Measurements from ENCODE around the gene AOPEP. TPM values are rescaled to one million over a fixed set of nuclear protein-coding genes. Genes with fewer than 3 reads are reported as not detected.

The AOPEP gene
- total RNA-seq, 2 experiments from 2014 or later = 13.5 to 17.0 TPM

- CTCF ChIA-PET = interaction anchor here (1.0 to 2.5 kb wide), 6 partner anchors 9 to 212 kb away, joined by 3 to 12 read pairs (median 4); no protein-coding TSS in a partner anchor
- Mint-ChIP-seq H3K4me1 (peaks cover 47% of the 10 kb centered on the region), H3K27me3 (no peaks in the 10 kb centered on the region), H3K27ac (no peak overlapping the region), H3K36me3 (ENCODE audit: low read depth) (peaks cover 11% of the 10 kb centered on the region), H3K9me3 (peaks cover 6% of the 10 kb centered on the region), H3K4me3 (no peak overlapping the region)
- POLR2A ChIA-PET = interaction anchor here (1.2 to 1.9 kb wide), 3 partner anchors 10 to 20 kb away, joined by 4 to 9 read pairs (median 4); no protein-coding TSS in a partner anchor
- no peak for DNase-seq
Measured at GRCh38 chr9:94881023-94881422, 154.5 kb downstream of the AOPEP start.

DNA sequence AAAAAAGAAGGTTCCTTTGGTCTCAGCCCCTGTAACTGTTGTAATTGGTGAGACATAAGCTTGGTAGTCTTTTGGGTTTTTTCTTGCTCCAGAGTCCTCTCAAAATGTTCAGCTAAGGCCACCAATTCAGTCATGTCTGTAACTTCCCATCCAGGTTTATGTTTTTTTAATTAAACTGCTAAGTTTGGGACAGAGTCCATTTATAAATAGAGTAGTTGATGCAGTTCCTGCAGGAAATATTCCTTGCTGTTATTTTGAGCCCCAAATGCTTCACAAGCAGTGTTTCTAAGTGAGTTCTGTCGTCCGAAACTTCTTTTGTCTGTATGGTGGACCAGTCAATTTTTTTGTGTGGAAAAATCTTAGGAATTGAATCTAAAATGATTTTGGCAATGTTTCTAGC, 155.0 kb downstream of the AOPEP start:
- Mint-ChIP-seq H3K4me1 (peaks cover 46% of the 10 kb centered on the region), H3K9me3 (peaks cover 6% of the 10 kb centered on the region), H3K27ac (no peak overlapping the region), H3K4me3 (no peak overlapping the region), H3K36me3 (ENCODE audit: low read depth) (peaks cover 10% of the 10 kb centered on the region), H3K27me3 (no peaks in the 10 kb centered on the region)
- POLR2A ChIA-PET = interaction anchor here (1.2 to 1.9 kb wide), 3 partner anchors 10 to 20 kb away, joined by 4 to 9 read pairs (median 4); no protein-coding TSS in a partner anchor
- CTCF ChIA-PET = interaction anchor here (1.0 kb wide), 3 partner anchors 10 to 212 kb away, joined by 3 to 4 read pairs (median 3); no protein-coding TSS in a partner anchor
- DNase-seq = no peak

DNA sequence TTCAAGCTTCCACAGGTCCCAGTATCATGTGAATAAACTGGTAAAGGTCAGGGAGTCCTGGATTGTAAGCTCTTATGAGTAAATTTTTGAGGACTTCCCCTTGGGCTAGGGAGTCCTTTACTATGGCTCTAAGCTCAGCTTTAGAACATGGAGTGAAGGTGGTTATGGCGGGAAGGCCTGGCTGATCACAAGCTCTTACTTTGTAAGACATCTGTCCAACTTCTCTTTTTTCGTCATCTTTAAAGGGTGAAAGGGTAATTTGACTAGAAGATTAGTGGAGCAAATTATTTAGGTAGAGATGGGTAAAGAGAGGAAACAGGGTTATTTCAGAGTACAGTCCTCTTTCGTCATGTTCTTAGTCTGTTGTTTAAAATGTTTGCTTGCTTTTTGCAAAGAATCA, 155.4 kb downstream of the AOPEP start:
- Mint-ChIP-seq H3K27ac (no peak overlapping the region), H3K4me1 (peaks cover 43% of the 10 kb centered on the region), H3K4me3 (no peak overlapping the region), H3K36me3 (ENCODE audit: low read depth) (peaks cover 10% of the 10 kb centered on the region), H3K9me3 (peaks cover 6% of the 10 kb centered on the region), H3K27me3 (no peaks in the 10 kb centered on the region)
- ChIA-PET POLR2A (interaction anchor here (1.2 to 1.9 kb wide), 3 partner anchors 11 to 20 kb away, joined by 4 to 9 read pairs (median 4); no protein-coding TSS in a partner anchor), CTCF (interaction anchor here (1.0 kb wide), 2 partner anchors 201 to 213 kb away, joined by 3 read pairs; no protein-coding TSS in a partner anchor)
- no peak for DNase-seq

DNA sequence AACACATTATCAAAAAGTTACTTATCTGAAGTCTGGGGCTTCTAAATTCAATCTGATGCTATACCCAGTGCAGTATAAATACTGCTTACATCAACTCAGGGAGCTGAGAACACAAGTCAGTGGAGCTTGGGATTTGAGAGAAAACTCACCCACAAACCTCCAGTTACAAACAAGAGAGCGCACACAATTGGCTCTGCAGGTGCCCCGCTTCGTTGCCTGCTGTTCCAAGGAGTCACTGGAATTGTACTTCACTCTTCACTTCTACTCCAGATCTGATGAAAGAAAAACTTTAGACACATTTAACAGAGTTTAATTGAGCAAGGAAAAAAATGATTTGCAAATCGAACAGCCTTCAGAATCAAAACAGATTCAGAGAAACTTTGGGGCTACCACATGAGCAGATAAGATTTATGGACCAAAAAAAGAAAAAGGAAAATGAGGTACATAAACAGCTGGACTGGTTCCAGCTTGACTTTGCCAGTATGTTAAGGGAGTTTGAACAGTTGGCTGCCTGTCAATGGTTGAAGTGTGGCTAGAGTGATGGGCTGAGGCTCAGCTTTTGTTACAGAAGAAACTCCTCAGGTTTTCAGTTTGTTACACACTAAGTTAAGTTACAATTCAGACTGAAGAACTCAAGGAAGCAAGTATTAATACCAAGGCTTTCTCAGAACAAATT, 156.6 kb downstream of the AOPEP start:
- Mint-ChIP-seq H3K9me3 (peaks cover 5% of the 10 kb centered on the region), H3K27me3 (no peaks in the 10 kb centered on the region), H3K4me3 (no peak overlapping the region), H3K27ac (no peak overlapping the region), H3K4me1 (peaks cover 37% of the 10 kb centered on the region), H3K36me3 (ENCODE audit: low read depth) (peaks cover 4% of the 10 kb centered on the region)
- CTCF ChIA-PET = interaction anchor here (2.1 kb wide), 1 partner anchor 100 kb away, joined by 5 read pairs; no protein-coding TSS in a partner anchor
- POLR2A ChIA-PET = no interaction called here
- no peak for DNase-seq

GRCh38 chr9:94885854-94886447, 159.5 kb downstream of the AOPEP start:
- H3K27me3 Mint-ChIP-seq = no peaks in the 10 kb centered on the region
- CTCF ChIA-PET = interaction anchor here (1.0 kb wide), 1 partner anchor 105 kb away, joined by 3 read pairs; no protein-coding TSS in a partner anchor
- H3K4me3 Mint-ChIP-seq = no peak overlapping the region
- H3K36me3 Mint-ChIP-seq (ENCODE audit: low read depth) = peaks cover 10% of the 10 kb centered on the region
- peaks cover 7% of the 10 kb centered on the region for H3K9me3 Mint-ChIP-seq
- DNase-seq = no peak
- no peak overlapping the region for H3K27ac Mint-ChIP-seq
- peaks cover 11% of the 10 kb centered on the region for H3K4me1 Mint-ChIP-seq
- POLR2A ChIA-PET = no interaction called here

DNA sequence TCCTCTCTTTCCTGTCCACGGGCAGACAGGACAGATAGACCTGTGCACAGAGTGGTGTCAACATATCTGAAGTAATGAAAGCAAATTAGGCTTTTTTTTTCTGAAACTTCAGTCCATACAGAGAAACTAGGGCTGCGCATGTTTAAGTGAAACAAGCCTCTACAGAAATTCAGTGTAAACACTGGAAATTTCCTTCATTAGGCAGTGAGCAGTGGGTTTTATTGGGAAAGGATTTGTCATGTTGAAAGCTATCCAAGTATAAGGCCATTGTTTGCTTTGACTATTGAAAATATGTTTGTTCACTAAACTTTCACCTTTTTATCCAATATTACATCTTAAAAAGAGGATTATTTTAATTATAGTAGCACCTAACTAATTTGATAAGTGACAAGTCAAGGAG, 161.2 kb downstream of the AOPEP start:
- no peak for DNase-seq
- no peak overlapping the region for H3K4me3 Mint-ChIP-seq
- peaks cover 3% of the 10 kb centered on the region for H3K4me1 Mint-ChIP-seq
- peaks cover 25% of the 10 kb centered on the region for H3K36me3 Mint-ChIP-seq (ENCODE audit: low read depth)
- ChIA-PET CTCF (no interaction called here), POLR2A (interaction anchor here (1.3 kb wide), 1 partner anchor 12 kb away, joined by 4 read pairs; no protein-coding TSS in a partner anchor)
- H3K27me3 Mint-ChIP-seq = no peaks in the 10 kb centered on the region
- no peak overlapping the region for H3K27ac Mint-ChIP-seq
- peaks cover 18% of the 10 kb centered on the region for H3K9me3 Mint-ChIP-seq

GRCh38 chr9:94888775-94889174, 162.3 kb downstream of the AOPEP start:
- ChIA-PET POLR2A (no interaction called here), CTCF (interaction anchor here (0.7 kb wide), 1 partner anchor 9 kb away, joined by 3 read pairs; no protein-coding TSS in a partner anchor)
- H3K27me3 Mint-ChIP-seq = no peaks in the 10 kb centered on the region
- H3K4me3 Mint-ChIP-seq = no peak overlapping the region
- DNase-seq = no peak
- peaks cover 22% of the 10 kb centered on the region for H3K9me3 Mint-ChIP-seq
- peaks cover 5% of the 10 kb centered on the region for H3K4me1 Mint-ChIP-seq
- no peak overlapping the region for H3K27ac Mint-ChIP-seq
- H3K36me3 Mint-ChIP-seq (ENCODE audit: low read depth) = peaks cover 29% of the 10 kb centered on the region

DNA sequence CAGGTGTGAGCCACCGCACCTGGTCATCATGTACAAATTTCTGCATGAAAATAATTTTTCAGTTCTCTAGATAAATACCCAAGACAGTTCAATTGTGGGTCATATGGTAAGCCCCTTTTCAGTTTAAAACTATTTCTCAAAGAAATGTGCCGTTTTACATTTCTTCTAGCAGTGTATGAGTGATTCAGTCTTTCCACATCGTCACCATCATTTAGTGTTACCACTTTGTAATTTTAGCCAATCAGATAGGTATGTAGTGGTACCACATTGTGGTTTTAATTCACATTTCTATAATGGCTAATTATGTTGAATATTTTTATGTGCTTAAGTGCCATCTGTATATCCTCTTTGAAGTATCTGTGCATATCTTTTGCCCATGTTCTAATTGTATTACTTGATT, 163.1 kb downstream of the AOPEP start:
- CTCF ChIA-PET = interaction anchor here (0.7 kb wide), 1 partner anchor 10 kb away, joined by 3 read pairs; no protein-coding TSS in a partner anchor
- Mint-ChIP-seq H3K9me3 (peaks cover 22% of the 10 kb centered on the region), H3K36me3 (ENCODE audit: low read depth) (peaks cover 29% of the 10 kb centered on the region), H3K27ac (no peak overlapping the region), H3K4me3 (no peak overlapping the region), H3K4me1 (peaks cover 12% of the 10 kb centered on the region), H3K27me3 (no peaks in the 10 kb centered on the region)
- POLR2A ChIA-PET = no interaction called here
- DNase-seq = no peak

DNA sequence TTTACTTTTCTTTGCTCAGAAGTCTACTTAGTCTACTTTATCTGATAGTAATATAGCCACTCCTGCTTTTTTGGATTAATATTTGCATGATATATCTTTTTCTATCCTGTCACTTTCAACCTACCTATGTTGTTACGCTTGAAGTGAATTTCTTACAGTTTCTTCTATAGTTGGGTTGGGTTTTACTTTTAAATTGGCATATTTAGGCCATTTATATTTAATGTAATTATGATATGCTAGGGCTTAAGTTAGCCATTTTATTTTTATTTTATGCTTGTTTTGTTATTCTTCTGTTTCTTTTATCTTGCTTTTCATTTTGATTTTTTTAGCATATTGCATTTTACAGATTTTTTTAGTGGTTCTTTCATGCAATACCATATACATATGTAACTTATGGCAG, 164.7 kb downstream of the AOPEP start:
- H3K27ac Mint-ChIP-seq = no peak overlapping the region

DNA sequence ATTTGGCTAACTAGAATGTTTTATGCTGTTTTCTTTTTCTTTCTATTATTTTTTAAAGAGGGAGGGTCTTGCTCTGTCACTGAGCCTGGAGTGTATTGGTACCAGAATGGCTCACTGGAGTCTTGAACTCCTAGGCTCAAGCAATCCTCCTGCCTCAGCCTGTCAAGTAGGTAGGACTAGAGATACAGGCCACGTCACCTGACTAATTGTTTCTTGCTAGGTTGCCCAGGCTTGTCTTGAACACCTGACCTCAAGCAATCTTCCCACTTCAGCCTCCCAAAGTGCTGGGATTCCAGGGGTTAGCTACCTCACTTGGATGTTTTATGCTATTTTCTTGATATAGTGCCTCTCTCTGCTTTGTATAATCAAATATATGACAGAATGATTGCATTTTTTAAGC, 166.2 kb downstream of the AOPEP start:
- Mint-ChIP-seq H3K36me3 (ENCODE audit: low read depth) (peaks cover 29% of the 10 kb centered on the region), H3K27ac (no peak overlapping the region), H3K27me3 (no peaks in the 10 kb centered on the region), H3K9me3 (peaks cover 21% of the 10 kb centered on the region), H3K4me1 (peaks cover 25% of the 10 kb centered on the region), H3K4me3 (no peak overlapping the region)
- ChIA-PET POLR2A (no interaction called here), CTCF (no interaction called here)
- no peak for DNase-seq

More for the DNA sequence above, 164.7 kb downstream of the AOPEP start:
- H3K27me3 Mint-ChIP-seq = no peaks in the 10 kb centered on the region
- no peak overlapping the region for H3K4me3 Mint-ChIP-seq
- ChIA-PET POLR2A (no interaction called here), CTCF (no interaction called here)
- peaks cover 21% of the 10 kb centered on the region for H3K4me1 Mint-ChIP-seq
- H3K36me3 Mint-ChIP-seq (ENCODE audit: low read depth) = peaks cover 29% of the 10 kb centered on the region
- H3K9me3 Mint-ChIP-seq = peaks cover 22% of the 10 kb centered on the region
- DNase-seq = no peak

DNA sequence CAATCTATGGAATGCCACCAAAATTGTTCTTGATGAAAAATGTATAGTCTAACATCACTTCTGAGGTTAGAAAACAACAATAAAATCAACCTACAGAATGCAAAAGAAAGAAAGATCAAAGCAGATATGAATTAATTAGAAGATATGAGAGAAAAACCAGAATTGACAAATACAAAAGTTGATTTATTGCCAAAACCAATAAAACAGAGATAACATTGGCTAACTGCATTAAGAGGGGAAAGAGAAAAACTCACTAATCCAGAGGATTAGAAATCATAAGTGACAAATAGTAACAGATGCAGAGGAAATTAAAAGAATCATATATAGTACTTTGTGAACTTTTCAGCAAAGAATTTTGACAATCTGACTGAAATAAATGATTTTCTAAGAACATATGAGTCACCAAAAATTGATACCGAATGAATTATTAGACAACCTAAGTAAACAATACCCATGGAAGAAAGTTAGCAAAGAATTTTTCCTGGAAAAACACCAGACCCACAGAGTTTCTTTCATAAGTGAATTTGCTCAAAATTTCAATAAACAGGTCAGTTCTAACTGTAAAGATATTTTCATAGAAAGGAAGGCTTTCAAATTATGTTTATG, 167.7 kb downstream of the AOPEP start:
- POLR2A ChIA-PET = no interaction called here
- DNase-seq = no peak
- H3K4me1 Mint-ChIP-seq = peaks cover 25% of the 10 kb centered on the region

GRCh38 chr9:94895668-94896067, 169.2 kb downstream of the AOPEP start:
- Mint-ChIP-seq H3K27me3 (no peaks in the 10 kb centered on the region), H3K36me3 (ENCODE audit: low read depth) (peaks cover 22% of the 10 kb centered on the region), H3K27ac (no peak overlapping the region), H3K4me3 (no peak overlapping the region), H3K9me3 (peaks cover 17% of the 10 kb centered on the region), H3K4me1 (peaks cover 33% of the 10 kb centered on the region)
- ChIA-PET CTCF (no interaction called here), POLR2A (interaction anchor here (0.6 to 1.1 kb wide), 2 partner anchors 20 to 35 kb away, joined by 3 to 4 read pairs; no protein-coding TSS in a partner anchor)
- DNase-seq = no peak

More for the DNA sequence above, 167.7 kb downstream of the AOPEP start:
- H3K36me3 Mint-ChIP-seq (ENCODE audit: low read depth) = peaks cover 29% of the 10 kb centered on the region
- no peak overlapping the region for H3K4me3 Mint-ChIP-seq
- H3K27me3 Mint-ChIP-seq = no peaks in the 10 kb centered on the region
- H3K9me3 Mint-ChIP-seq = peaks cover 21% of the 10 kb centered on the region
- H3K27ac Mint-ChIP-seq = no peak overlapping the region
- CTCF ChIA-PET = interaction anchor here (0.6 to 2.1 kb wide), 2 partner anchors 15 to 83 kb away, joined by 3 to 4 read pairs; no protein-coding TSS in a partner anchor

DNA sequence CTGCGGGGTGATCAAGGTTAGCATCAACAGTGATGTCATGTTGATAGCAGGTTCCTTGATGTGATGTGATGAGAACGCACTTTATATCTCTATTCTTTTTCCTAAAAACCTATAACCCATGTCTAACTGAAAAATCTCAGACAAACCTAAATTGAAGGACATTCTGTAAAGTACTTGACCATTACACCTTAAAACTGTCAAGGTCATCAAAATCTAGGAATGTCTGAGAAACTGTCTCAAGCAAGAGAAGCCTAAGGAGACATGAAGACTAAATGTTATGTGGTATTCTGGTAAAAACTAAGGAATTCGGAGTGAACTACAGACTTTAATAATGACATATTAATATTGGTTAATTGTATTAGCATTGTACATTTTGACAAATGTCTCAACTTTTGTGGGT, 170.0 kb downstream of the AOPEP start:
- peaks cover 14% of the 10 kb centered on the region for H3K36me3 Mint-ChIP-seq (ENCODE audit: low read depth)
- H3K4me1 Mint-ChIP-seq = peaks cover 41% of the 10 kb centered on the region
- H3K27me3 Mint-ChIP-seq = no peaks in the 10 kb centered on the region
- ChIA-PET POLR2A (no interaction called here), CTCF (no interaction called here)
- no peak for DNase-seq
- no peak overlapping the region for H3K4me3 Mint-ChIP-seq
- H3K9me3 Mint-ChIP-seq = peaks cover 10% of the 10 kb centered on the region
- no peak overlapping the region for H3K27ac Mint-ChIP-seq

Data from activated CD4-positive, alpha-beta memory T cell treated with anti-CD3 and anti-CD28 coated beads, Interleukin-2, amount 10 ng/mL, durations not matched to agents 7 days and 5 days (primary cell).